ENCODE results near the gene NAA60.
"Not testable (repeated sequence)": the region's sequence is repeated elsewhere in the genome, so short reads cannot be mapped to it uniquely, and the experiment has no call there.

Gene NAA60

DNA sequence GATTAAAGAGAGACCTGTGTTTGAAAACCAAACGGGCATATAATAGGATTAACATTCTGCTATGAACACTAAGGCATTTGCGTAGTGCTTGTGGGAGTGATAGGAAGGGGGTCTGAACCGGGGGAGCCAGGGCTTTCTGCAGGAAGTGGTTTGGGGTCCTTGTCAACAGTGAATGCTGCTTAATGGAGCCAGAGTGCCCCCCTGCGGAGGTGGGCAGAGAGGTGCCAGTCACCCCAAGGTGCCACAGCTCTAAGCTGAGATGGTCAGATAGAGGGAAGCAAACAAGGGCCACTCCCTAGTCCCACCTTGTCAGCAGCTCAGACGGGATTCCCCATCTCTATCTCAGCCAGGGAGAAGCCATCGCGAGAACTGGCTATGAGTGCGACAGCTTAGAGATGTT, 17.7 kb downstream of the NAA60 start:
- DNase-seq (ENCODE audit: low read depth, low spot score), result no peak

DNA sequence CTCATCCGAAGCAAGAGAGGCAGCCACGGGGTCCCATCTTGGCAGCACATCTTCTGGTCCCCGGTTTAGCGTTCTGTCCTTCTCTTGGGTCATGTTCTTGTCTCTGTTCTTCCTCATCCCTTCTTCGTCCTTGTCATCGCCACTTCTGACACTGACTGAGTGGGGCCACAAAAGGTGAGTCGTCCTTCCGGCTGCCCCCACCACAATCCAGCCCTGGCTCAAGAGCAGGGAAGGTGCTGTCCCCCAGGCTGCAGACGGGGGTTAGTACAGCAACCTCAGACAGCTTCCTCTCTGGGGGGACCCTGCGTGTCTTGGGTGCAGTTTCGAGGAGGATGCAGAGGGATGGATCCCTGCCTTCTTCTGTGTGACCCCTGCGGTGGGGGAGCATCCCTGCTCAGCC, 21.8 kb downstream of the NAA60 start:
- no peak for DNase-seq (ENCODE audit: low read depth, low spot score)

DNA sequence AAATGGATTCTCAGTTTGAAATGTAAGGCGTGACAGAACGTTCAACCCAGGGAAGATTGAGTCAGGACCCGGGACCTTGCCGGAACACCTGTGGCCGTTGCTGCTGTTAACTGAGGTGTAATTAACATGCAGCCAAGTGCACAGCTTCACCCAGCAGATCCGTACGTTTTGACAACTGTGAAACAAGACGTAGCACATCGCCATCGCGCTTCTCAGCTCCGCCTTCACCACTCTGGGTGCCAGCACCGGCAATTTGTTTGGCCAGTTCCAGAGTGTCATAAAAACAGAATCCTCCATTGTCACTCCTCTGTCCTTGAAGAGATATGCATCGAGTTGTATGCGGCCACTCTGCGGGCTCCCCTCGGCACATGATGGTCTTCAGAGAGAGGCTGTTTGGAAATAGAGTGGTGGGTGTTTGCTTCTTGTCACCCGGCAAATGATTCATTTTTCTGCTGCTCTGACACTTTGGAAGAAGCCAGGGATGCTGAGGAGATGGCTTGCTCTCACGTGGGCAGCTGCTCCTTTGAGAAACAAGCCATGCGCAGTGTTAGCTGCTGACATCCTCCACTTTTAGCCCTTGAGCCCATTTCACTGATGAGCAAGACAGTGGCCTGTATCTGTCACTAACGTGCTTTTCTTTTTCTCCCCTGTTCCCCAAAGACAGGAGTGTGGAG, 22.6 kb downstream of the NAA60 start:
- DNase-seq (ENCODE audit: low read depth, low spot score), result no peak

DNA sequence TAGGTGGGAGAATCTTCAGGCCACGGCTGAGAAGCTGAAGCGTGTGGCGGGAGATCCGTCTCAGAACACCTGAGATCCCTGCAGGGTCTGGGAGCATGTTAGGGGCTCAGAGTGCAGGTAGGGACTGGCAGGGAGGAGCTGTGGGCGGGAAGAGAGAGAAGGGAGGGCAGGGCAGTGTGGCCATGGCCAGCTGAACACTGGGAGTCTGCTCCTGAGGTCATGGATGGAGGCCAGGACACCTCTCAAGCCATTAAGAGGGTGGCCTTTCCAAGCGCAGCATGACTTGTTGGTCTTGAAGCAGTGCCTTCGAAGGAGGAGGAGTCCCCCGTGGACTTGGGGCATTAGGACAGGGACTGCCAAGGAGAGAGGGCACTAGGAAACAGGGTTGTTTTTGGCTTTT, 23.7 kb downstream of the NAA60 start:
- DNase-seq (ENCODE audit: low read depth, low spot score), result no peak

DNA sequence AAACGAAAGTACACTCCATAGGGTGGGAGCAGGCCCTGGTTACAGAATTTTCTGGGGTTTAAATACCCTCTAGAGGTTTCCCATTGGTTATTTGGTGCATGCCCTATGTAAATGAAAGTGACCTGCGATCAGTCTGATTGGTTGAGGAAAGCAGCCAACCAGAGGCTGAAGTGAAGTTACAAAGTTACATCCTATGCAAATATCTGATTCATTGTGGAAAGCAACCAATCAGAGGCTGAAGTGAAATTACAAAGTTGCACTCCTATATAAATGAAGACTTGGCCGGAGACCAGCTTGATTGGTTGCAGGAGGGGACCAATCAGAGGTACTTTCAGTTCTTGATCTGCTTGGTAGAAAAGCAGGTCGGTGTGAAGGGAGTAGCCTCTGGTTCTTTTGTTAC, 24.4 kb downstream of the NAA60 start:
- DNase-seq (ENCODE audit: low read depth, low spot score), result no peak

DNA sequence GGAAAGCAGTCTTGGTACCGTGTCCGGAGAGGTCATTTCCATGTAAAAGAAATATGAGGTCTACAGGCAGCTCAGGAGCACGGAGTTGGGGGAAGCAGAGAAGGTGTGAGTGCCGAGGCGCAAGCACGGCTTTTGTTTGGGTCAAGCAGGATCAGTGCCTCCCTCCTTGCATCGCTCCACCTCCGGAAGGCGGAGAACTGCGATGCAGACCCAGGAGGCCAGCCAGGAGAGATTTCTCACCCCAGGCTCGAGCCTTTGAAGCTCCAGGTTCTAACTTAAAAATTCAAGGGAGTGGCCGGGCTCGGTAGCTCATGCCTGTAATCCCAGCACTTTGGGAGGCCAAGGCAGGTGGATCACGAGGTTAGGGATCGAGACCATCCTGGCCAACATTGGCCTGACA, 25.0 kb downstream of the NAA60 start:
- DNase-seq (ENCODE audit: low read depth, low spot score), result no peak

DNA sequence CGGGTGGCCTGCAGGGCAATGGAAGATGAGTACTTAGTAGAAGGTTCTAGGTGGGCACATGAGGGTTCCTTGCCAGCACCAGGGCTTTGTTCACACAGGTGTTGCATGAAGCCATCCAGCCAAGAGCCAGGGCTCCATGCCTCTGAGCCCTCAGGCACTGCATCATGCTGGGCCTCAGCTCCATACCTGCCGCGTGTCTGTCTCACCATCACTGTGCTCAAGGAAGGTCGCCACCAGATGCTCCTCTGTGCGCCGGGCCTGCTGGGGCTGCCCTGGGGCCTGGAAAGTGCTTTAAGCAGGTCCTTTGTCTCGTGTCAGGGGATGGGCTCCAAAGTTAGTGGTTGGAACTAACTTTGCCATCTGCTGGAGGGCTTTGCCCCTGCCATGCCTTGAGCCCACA, 26.3 kb downstream of the NAA60 start:
- no peak for DNase-seq (ENCODE audit: low read depth, low spot score)

DNA sequence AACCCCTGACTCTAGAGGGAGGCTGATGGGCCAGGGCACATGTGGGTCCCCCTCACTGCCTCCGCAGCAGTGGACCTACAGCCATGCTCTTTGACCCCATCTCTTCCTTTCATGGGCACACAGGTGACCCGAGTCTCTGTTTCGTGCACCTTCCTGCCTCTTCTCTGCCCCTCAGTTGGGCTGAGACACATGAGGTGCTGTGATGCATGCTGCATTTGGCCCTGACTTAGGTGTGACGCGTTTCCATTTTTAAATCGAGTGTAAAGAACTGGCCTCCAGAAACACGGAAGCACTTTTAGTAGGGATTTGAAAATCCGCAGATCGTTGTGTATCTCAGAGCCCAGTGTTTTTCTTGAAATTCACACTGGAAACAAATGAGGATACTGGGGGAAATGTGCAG, 27.2 kb downstream of the NAA60 start:
- no peak for DNase-seq (ENCODE audit: low read depth, low spot score)

DNA sequence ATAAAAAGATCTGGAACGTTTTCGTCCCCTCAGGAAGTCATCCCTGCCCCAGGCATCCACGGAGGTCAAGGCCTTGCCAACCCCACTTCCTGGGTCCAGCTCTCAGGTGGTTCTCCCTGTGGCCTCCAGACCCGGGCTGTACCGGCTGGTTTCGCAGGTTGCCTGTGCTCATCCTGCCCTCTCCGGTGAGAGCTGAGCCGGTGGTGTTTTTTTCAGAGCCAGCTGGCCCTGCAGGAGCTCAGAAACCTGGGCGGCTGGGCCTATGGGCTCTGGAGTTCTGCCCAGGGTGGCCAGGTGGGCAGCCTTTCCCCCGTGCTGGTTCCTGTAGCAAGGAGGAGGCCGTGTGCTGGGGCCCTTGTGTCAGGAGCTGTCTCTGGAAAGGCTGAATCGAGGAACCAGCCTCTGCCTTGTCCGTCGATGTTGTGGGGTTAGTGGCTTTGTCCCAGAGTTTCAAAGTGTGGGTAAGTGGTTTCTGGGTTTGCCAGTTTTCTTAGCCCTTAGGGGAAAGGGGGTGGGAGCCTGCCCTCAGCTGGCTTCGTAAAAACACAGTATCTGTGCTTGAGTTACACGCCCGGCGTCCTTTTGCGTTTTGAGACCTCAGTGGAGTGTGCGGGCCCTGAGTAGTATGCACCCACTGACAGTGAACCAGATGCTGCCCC, 28.2 kb downstream of the NAA60 start:
- no peak for DNase-seq (ENCODE audit: low read depth, low spot score)

DNA sequence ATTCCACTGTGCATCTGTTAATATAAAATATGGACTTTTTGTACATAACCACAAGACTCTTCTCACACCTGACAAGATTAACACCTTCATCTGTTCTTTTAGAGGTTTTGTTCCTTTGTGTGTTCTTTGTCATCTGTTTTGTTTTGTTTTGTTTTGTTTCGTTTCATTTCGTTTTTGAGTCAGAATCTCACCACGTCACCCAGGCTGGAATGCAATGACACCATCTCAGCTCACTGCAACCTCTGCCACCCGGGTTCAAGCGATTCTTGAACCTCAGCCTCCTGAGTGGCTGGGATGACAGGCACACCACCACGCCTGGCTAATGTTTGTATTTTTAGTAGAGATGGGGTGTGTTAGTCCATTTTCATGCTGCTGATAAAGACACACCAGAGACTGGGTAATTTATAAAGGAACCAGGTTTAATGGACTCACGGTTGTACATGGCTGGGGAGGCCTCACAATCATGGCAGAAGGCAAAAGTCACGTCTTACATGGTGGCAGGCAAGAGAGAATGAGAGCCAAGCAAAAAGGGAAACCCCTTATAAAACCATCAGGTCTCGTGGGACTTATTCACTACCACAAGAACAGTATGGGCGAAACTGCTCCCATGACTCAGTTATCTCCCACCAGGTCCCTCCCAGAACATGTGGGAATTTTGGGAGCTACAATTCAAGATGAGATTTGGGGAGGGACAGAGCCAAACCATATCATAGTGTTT, 29.6 kb downstream of the NAA60 start:
- no peak for DNase-seq (ENCODE audit: low read depth, low spot score)

DNA sequence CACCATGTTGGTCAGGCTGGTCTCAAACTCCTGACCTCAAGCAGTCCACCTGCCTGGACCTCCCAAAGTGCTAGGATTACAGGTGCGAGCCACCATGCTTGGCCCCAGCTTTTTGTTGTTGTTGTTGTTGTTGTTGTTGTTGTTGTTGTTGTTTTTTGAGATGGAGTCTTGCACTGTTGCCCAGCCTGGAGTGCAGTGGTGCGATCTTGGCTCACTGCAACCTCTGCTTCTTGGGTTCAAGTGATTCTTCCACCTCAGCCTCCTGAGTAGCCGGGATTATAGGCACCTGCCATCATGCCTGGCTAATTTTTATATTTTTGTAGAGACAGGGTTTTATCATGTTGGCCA, 30.1 kb downstream of the NAA60 start:
- not testable (repeated sequence) for DNase-seq (ENCODE audit: low read depth, low spot score)

DNA sequence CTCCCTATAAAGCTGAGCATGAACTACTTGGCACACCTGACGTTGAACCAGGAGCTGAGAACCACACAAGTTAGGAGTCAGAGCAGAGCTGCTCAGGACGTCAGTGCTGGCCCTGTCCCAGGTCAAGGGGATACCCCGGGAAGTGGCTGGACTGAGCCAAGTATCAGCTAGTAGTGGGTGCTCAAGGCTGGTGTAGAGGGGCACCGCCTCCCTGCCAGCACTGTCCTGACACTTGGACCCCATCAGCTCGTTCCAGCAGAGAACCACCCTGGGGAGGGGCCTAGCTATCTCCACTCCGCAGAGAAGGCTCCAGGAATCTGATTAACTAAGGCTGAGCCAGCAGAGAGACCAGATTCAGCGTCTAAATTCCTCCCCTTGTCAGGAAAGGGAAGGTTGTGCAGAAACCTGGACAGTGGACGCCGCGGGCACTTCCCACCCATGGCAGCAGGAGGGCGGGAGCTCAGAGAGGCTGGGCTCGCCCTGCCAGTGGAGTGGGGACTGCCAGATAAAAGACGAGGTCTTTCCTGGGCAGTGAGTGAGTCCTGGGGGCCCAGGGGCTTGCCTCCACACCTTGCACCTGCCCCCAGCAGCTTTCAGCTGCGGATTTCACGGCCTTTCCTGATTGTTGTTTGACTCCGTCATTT, 30.8 kb downstream of the NAA60 start:
- DNase-seq (ENCODE audit: low read depth, low spot score), result no peak

DNA sequence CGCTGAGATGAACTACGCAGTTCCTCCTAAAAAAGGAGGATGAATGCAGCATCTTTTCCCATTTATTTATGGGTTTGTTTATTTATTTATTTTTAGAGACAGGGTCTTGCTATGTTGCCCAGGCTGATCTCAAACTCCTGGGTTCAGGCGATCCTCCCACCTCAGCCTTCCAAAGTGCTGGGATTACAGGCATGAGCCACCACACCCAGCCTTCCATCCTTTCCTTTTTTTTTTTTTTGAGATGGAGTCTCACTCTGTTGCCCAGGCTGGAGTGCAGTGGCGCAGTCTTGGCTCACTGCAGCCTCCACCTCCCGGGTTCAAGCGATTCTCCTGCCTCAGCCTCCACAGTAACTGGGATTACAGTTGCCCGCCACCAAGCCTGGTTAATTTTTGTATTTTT, 31.4 kb downstream of the NAA60 start:
- DNase-seq (ENCODE audit: low read depth, low spot score), result not testable (repeated sequence)

DNA sequence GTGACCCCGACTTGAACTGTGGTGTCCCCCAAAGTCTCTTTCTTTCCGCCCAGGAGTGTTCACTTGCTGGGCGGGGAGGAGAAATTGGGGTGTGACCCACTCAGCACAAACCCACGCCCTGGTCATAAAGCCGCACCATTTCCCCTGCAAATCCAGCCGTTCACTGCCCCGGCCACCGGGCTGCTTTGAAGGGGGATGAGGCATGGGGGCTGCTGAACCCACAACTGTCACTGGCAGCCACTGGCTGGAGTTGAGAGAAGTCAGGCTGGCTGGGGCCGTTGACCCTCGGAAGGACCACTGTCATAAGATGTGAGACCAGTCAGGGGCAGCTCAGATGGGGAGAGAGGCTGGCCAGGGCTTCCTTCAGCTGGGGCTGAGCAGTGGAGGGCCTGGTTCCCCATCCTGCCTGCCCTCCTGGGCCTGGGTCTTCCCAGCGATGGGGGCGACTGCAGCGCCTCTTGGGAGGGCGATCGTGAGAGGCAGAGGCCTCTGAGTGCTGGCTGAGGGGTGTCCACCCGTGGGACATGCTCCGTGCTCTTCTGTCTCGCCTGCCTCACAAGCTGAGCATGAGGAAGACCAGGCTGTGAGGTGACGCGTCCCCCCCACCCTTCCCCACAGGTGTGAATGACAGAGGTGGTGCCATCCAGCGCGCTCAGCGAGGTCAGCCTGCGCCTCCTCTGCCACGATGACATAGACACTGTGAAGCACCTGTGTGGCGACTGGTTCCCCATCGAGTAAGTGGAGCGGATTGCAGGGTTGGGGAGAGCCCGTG, 32.3 kb downstream of the NAA60 start:
- DNase-seq (ENCODE audit: low read depth, low spot score), result no peak

DNA sequence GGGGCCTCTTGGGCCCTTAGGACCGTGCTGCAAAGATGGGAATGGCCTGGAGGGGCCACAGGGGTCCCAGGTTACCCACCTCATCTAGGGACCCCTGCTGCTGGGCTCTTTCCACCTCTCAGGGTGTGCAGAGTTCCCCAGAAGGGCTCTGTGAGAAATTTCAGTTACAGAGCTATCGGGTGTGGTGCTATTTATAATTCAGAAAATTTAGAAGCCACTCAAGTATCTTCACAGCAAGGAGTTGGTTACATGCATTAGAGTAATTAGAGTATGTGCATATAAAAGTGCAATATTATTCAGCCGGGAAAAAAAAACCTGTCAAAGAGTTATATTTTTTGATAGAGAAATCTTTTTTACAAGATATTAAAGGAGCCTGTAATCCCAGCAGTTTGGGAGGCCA, 32.9 kb downstream of the NAA60 start:
- DNase-seq (ENCODE audit: low read depth, low spot score), result no peak

DNA sequence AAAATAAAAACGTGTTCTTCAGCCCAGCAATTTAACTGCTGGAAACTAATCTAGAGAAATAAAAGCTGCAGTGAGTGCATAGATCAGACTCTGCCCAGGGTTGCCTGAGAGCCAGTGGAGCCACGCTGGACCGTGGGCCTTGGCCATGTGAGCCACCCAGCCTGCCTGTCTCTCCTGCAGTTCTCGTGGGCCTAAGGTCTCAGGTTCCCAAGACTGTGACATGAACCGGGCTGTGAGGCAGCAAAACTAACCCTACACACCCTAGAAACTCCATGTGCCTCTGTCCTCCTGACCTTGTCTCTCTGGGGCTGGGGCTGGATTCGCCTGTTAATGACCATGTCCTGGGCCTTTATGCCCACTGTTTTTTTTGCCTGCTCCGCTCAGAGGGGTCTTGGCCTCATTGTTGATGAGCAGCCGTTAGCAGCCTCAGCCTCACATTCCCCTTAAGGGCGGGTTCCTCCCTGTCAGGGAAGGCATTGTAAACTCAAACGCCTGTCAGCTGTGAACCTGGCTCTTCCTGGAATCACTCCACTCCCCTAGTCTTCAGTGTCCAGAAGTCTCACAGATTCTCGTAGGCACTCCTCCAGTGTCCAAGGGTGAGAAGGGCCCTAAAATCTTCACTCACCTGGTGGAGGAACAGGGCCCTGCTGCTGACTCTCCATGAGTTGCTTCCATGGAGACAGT, 34.9 kb downstream of the NAA60 start:
- DNase-seq (ENCODE audit: low read depth, low spot score), result no peak

DNA sequence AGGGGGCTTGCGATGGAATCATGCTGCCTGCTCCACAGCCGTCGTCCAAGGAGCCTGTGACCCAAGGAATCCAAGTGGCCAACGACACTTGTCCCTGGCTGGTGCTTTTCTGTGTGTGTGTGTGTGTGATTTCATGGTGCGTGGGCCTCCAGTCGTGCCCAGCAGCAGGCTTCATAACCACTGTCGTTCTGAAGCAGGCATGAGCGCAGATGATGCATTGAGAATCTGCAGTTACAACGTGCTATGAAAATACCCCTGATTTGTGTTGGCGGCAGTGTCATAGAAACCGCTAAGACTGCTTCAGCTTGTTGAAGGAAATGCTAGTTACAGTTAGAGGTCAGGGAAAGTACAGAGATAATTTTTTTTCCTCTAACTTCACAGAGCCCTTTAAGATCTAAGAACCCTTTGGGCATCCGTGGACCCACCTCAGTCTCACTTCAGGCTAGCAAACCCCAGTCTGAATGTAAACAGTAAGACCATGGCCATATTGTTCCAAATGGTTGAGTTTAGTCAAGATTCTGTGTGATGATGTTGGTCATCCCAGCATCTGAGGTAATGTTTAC, 36.3 kb downstream of the NAA60 start:
- no peak for DNase-seq (ENCODE audit: low read depth, low spot score)

DNA sequence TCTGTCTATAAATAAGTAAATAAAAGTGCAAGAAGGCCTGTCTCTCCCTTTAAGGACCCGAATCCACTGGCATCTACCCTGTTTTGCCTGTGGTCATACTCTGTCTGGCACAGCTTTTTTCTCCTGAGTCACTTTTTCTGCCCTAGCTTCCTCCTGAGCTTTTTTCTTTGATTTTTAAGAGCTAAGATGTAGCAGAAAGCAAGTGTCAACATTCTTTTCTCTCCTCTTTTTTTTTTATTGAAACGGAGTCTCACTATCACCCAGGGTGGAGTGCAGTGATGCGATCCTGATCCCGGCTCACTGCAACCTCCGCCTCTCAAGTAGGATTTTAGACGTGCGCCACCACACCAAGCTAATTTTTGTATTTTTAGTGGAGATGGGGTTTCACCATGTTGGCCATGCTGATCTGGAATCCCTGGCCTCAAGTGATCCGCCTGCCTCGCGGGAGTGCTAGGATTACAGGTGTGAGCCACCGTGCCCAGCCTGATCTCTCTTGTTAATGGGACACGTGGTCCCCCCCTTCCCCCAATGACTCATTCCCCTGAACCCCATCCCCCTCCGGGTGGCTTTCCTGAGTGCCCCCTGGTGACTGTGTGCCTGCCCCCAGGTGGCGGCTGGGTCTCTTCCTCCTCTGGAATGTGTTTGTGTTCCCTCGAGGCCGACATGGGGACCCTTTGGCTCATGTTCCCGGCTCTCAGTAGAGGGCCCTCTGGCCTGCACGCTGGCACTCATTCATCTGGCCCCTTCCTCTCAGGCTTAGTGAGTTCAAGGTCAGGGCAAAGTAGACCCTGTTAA, 37.6 kb downstream of the NAA60 start:
- no peak for DNase-seq (ENCODE audit: low read depth, low spot score)

DNA sequence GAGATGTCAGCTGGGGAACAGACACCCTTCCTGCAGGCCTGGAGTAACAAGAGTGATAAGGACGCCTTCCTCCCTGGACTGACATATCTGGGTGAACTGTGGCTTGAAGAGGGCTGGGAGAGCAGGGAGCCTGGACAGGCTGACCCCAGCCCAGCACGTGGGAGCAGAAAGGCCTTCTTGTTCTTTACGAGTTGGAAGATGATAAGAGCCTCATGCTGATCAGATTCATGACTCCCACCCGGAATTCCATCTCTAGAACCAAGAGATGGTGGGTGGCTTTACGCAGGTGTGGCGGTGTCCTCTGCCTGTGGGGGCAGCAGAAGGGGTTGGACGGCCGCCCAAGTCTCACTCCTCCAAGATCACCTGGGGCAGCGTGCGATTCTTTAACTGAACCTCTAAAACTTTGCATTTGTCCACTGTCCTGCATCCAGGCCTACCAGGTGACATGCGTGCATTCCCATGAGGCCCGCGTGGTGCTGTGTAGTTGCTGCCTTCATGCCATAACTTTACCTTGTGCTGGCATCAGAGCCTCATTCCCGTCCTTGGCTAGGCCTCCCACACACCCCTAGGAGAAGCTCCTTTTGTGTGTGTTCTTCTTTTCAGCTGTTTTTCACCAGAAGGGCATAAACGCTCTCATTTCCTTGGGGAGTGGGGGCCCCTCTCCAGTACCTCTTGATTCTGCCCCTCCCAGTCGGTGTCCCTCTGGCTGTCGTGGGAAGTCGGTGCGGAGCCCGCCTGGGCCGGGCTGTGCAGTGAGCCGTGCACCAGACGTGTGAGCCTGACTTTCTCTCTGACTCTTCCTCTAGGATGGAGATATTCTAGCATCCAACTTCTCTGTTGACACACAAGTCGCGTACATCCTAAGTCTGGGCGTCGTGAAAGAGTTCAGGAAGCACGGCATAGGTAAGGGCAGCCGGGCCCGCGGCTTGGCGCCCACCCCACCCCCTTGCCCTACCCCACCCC, 38.5 kb downstream of the NAA60 start:
- no peak for DNase-seq (ENCODE audit: low read depth, low spot score)

All from brain pericyte (primary cell).